Measurements from ENCODE around the gene PRM3.

The PRM3 gene

GRCh38 chr16:11272921-11273720 is at the start of gene PRM3:
Gene PRM3, minus strand, starts transcription at chr16:11273629. Its CDS starts 34 bp downstream, at chr16:11273595.
- no peak for DNase-seq

- DNase-seq, result no peak
Measured at GRCh38 chr16:11322823-11323222, 49.4 kb upstream of the PRM3 start.

- DNase-seq, result no peak
Measured at GRCh38 chr16:11321662-11322061, 48.2 kb upstream of the PRM3 start.

- no peak for DNase-seq
Measured at GRCh38 chr16:11320170-11320569, 46.7 kb upstream of the PRM3 start.

- no peak for DNase-seq
Measured at GRCh38 chr16:11319529-11320146, 46.2 kb upstream of the PRM3 start.

- no peak for DNase-seq
Measured at GRCh38 chr16:11318817-11319216, 45.4 kb upstream of the PRM3 start.

- DNase-seq, result no peak
Measured at GRCh38 chr16:11316331-11317015, 43.0 kb upstream of the PRM3 start.

- peak; percentile 38 for DNase-seq
Measured at GRCh38 chr16:11315510-11315909, 42.1 kb upstream of the PRM3 start.

GRCh38 chr16:11314309-11314894 is 41.0 kb upstream of the PRM3 start:
- DNase-seq, result no peak

GRCh38 chr16:11313493-11314308 is 40.3 kb upstream of the PRM3 start:
- no peak for DNase-seq

- no peak for DNase-seq
Measured at GRCh38 chr16:11312718-11313492, 39.5 kb upstream of the PRM3 start.

GRCh38 chr16:11310997-11311561 is 37.6 kb upstream of the PRM3 start:
- DNase-seq, result no peak

GRCh38 chr16:11310634-11310977 is 37.2 kb upstream of the PRM3 start:
- DNase-seq, result no peak

GRCh38 chr16:11309895-11310633 is 36.6 kb upstream of the PRM3 start:
- DNase-seq, result no peak

- DNase-seq, result no peak
Measured at GRCh38 chr16:11308493-11309283, 35.3 kb upstream of the PRM3 start.

GRCh38 chr16:11307639-11308492 is 34.4 kb upstream of the PRM3 start:
- no peak for DNase-seq

GRCh38 chr16:11306997-11307638 is 33.7 kb upstream of the PRM3 start:
- DNase-seq, result no peak

GRCh38 chr16:11306381-11306780 is 33.0 kb upstream of the PRM3 start:
- DNase-seq, result no peak
